HCT116 (cell line): ENCODE measurements around the gene HDHD5. TPM values are rescaled to one million over a fixed set of nuclear protein-coding genes. Genes with fewer than 3 reads are reported as not detected.
A peak's percentile ranks its signal among the peaks of the same experiment; 100 is the strongest.

Experiments used
- ATAC-seq: fragments of 200-7000 bp; cut with Tn5 transposase; 2 replicates; pipeline ENCODE4 v1.9.1; 2020; ENCODE audit warnings: mild to moderate bottlenecking, moderate library complexity
- BruUV-seq: library from RNA; stranded (reverse); fragments of 400-500 nt; replicated peaks from 2 replicates; lab custom pipeline; 2021; lab: Mats Ljungman, UMichigan
- CTCF ChIA-PET: fragments of 300-600 bp; sonication (Branson Sonifier 250); formaldehyde crosslinking; loops from one replicate; lab custom pipeline; 2021; ENCODE audit warnings: antibody characterized with exemption; lab: Charles Lee
- POLR2A ChIA-PET: fragments of 300-600, 350-600 bp; sonication (Branson Sonifier 250); formaldehyde crosslinking; loops from one replicate; lab custom pipeline; 2021; ENCODE audit warnings: antibody characterized with exemption; lab: Charles Lee
- RAD21 ChIA-PET, 2 experiments: fragments of 300-600 bp; sonication (Branson Sonifier 250); formaldehyde crosslinking; loops; one replicate each; lab custom pipeline; 2023; ENCODE audit warnings: low total read pairs in 2 of 2; ENCODE audit not compliant: uncharacterized antibody in 2 of 2, unreplicated experiment in 2 of 2, low non-redundant PET in 1 of 2; lab: Charles Lee
- DNase-seq: peaks from one replicate; pipeline ENCODE4 v3.0.0-alpha.2; 2010; ENCODE audit warnings: low read depth, low spot score
- H2AFZ ChIP-seq: fragments of 200-600 bp; shearing (Covaris generic), sonication (generic); 2 replicates; pipeline ENCODE4 v1.6.1; 2017; ENCODE audit warnings: low read depth, mixed run types, mixed read lengths, antibody characterized with exemption, low read length; ENCODE audit not compliant: poor library complexity, severe bottlenecking
- H3K27ac ChIP-seq: 2 replicates; pipeline ENCODE4 v1.5.1; 2012; ENCODE audit warnings: low read depth, low read length
- H3K27me3 ChIP-seq: fragments of 200-600 bp; sonication (generic); 2 replicates; pipeline ENCODE4 v1.6.1; 2016; ENCODE audit warnings: mixed run types, low read length, mixed read lengths; ENCODE audit not compliant: insufficient read depth
- H3K36me3 ChIP-seq, 2 experiments: fragments of 200-500 bp in 1 of 2; fragments of 200-600 bp in 1 of 2; sonication (Bioruptor generic) in 1 of 2; sonication (generic) in 1 of 2; 2 replicates each; pipeline versions ENCODE4 v1.5.1 to v1.6.1; 2014 to 2016; ENCODE audit warnings: low read length in 2 of 2, inconsistent platforms in 1 of 2, mixed read lengths in 1 of 2, mixed run types in 1 of 2; ENCODE audit not compliant: insufficient read depth in 2 of 2, control insufficient read depth in 1 of 2
- H3K4me1 ChIP-seq, 2 experiments: fragments of 200-600 bp in 1 of 2; sonication (generic) in 1 of 2; 2 replicates each; pipeline versions ENCODE4 v1.5.1 to v1.6.1; 2012 to 2017; ENCODE audit warnings: low read length in 2 of 2, inconsistent platforms in 1 of 2, mild to moderate bottlenecking in 1 of 2, mixed read lengths in 1 of 2, mixed run types in 1 of 2, moderate library complexity in 1 of 2; ENCODE audit not compliant: insufficient read depth in 2 of 2, control insufficient read depth in 1 of 2
- H3K4me2 ChIP-seq: fragments of 200-600 bp; sonication (generic); 2 replicates; pipeline ENCODE4 v1.6.1; 2017; ENCODE audit warnings: mixed run types, low read length, mixed read lengths
- H3K4me3 ChIP-seq, 2 experiments: fragments of 200-600 bp in 1 of 2; sonication (generic) in 1 of 2; replicated peaks in 1 of 2; 2 replicates each; pipeline ENCODE4 v1.5.1; 2011 to 2016; ENCODE audit warnings: low read length in 2 of 2, control low read depth in 1 of 2, low read depth in 1 of 2, mild to moderate bottlenecking in 1 of 2, mixed read lengths in 1 of 2, mixed run types in 1 of 2
- H3K79me2 ChIP-seq: fragments of 200-600 bp; sonication (generic); 2 replicates; pipeline ENCODE4 v1.6.1; 2017; ENCODE audit warnings: mild to moderate bottlenecking, mixed run types, low read length, moderate library complexity, mixed read lengths; ENCODE audit not compliant: insufficient read depth
- H3K9ac ChIP-seq: fragments of 200-600 bp; sonication (generic); 2 replicates; pipeline ENCODE4 v1.6.1; 2016; ENCODE audit warnings: low read length, mixed read lengths
- H3K9me2 ChIP-seq: fragments of 200-600 bp; sonication (generic), shearing (Covaris generic); 2 replicates; pipeline ENCODE4 v1.6.1; 2017; ENCODE audit warnings: mixed run types, mild to moderate bottlenecking, moderate library complexity; ENCODE audit not compliant: insufficient read depth
- H3K9me3 ChIP-seq, 2 experiments: fragments of 200-500 bp in 1 of 2; fragments of 200-600 bp in 1 of 2; sonication (Bioruptor generic) in 1 of 2; sonication (generic) in 1 of 2; 2 replicates each; pipeline ENCODE4 v1.6.1; 2014 to 2017; ENCODE audit warnings: low read length in 2 of 2, mixed read lengths in 2 of 2, inconsistent platforms in 1 of 2, low read depth in 1 of 2, mild to moderate bottlenecking in 1 of 2, mixed run types in 1 of 2, moderate library complexity in 1 of 2; ENCODE audit not compliant: control insufficient read depth in 1 of 2, insufficient read depth in 1 of 2
- H4K20me1 ChIP-seq: fragments of 200-600 bp; sonication (generic), shearing (Covaris generic); 2 replicates; pipeline ENCODE4 v1.6.1; 2017; ENCODE audit warnings: mixed run types, mild to moderate bottlenecking, moderate library complexity; ENCODE audit not compliant: insufficient read depth
- CBX3 ChIP-seq: IDR thresholded peaks from 2 replicates; pipeline ENCODE4 v1.6.1; 2012; ENCODE audit warnings: low read depth
- CEBPB ChIP-seq: IDR thresholded peaks from 2 replicates; pipeline ENCODE4 v1.6.1; 2012; ENCODE audit warnings: low read depth
- EGR1 ChIP-seq: IDR thresholded peaks from 2 replicates; pipeline ENCODE4 v1.6.1; 2012; ENCODE audit warnings: low read depth
- EZH2 ChIP-seq: fragments of 200-600 bp; sonication (generic); IDR thresholded peaks from 2 replicates; pipeline ENCODE4 v1.6.1; 2017; ENCODE audit warnings: antibody characterized with exemption, mixed run types
- FOSL1 ChIP-seq: IDR thresholded peaks from 2 replicates; pipeline ENCODE4 v1.6.1; 2012; ENCODE audit warnings: low read depth
- JUND ChIP-seq: IDR thresholded peaks from 2 replicates; pipeline ENCODE4 v1.6.1; 2012
- POLR2A ChIP-seq: IDR thresholded peaks from 2 replicates; pipeline ENCODE4 v1.7.0; 2011; ENCODE audit warnings: borderline replicate concordance; ENCODE audit not compliant: insufficient read depth, insufficient read length; ENCODE audit errors: extremely low read depth
- RAD21 ChIP-seq: IDR thresholded peaks from 2 replicates; pipeline ENCODE4 v1.6.1; 2012; ENCODE audit warnings: low read depth, mild to moderate bottlenecking
- SP1 ChIP-seq: IDR thresholded peaks from 2 replicates; pipeline ENCODE4 v1.6.1; 2012; ENCODE audit warnings: low read depth
- ZNF274 ChIP-seq: fragments of 200-500 bp; sonication (Bioruptor generic); IDR thresholded peaks from 2 replicates; pipeline ENCODE4 v1.6.1; 2014; ENCODE audit warnings: mild to moderate bottlenecking, low read depth, low read length, inconsistent platforms
- intact Hi-C: fragments of 100-400 bp; cut with micrococcal nuclease; formaldehyde crosslinking; loops from 2 replicates; pipeline ENCODE4 v1.10.0; 2022
- total RNA-seq: library from RNA; stranded (reverse); gene quantifications from one replicate; pipeline ENCODE4 v1.2.1, GENCODE V29; 2021; ENCODE audit not compliant: unreplicated experiment
- TF ChIP-seq, protein P1 (sequence below), 3 experiments: fragments of 200-600 bp in 1 of 3; sonication (generic) in 1 of 3; IDR thresholded peaks in 2 of 3; conservative IDR thresholded peaks in 1 of 3; 2 replicates each; pipeline ENCODE4 v1.5.1; 2012 to 2017; ENCODE audit warnings: low read depth in 2 of 3, low read length in 2 of 3, antibody characterized with exemption in 1 of 3, borderline replicate concordance in 1 of 3, control low read depth in 1 of 3, mild to moderate bottlenecking in 1 of 3, mixed read lengths in 1 of 3, mixed run types in 1 of 3, moderate library complexity in 1 of 3; ENCODE audit not compliant: insufficient read depth in 1 of 3
- TF ChIP-seq, protein P2 (sequence below): IDR thresholded peaks from 2 replicates; pipeline ENCODE4 v1.6.1; 2012; ENCODE audit warnings: low read depth

Gene HDHD5
- total RNA-seq, 1 experiment from 2014 or later, result 70.1 TPM

DNA sequence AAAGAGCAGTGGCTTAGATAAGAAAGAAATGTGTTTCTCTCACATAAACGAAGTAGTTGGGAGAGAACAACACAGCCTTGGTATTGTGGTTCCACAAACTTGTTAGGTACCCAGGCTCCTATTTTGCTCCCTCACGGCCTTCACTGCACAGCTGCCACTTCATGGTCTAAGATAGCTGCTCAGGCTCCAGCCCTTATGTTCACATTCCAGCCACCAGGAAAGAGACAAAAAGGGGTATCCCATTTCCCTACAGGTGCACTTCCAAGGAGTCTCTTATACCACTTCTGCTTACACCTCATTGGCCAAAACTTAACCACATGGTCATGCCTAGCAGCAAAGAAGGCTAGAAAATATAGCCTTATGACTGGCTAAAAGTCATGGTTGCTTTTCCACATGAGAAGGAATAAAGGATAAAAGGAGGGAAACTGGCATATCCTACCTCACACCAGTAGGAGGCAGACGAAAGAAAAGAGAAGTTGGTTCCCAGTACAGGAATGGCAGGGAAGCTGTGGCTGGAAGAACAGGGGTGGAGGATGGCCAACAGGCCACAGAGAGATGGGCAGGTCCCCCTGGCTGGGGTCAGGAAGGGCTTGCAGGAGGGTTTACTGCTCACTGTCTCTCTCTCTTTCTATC, 5.4 kb upstream of the HDHD5 start:
- no peak overlapping the region for H3K9ac ChIP-seq
- peaks cover 6% of the 10 kb centered on the region; the same call in 1 of the 2 replicates for H3K79me2 ChIP-seq
- intact Hi-C loops, result no loop called here
- RAD21 ChIA-PET, result no interaction called here
- CTCF ChIA-PET, result interaction anchor here (2.2 to 11.1 kb wide), 2 partner anchors 9 to 337 kb away, joined by 15 to 125 read pairs; no protein-coding TSS in a partner anchor
- POLR2A ChIA-PET, result no interaction called here
- no peaks in the 10 kb centered on the region for H3K9me2 ChIP-seq
- DNase-seq (peak; percentile 37), ATAC-seq (peak; percentile 63)
- H3K4me2 ChIP-seq, result no peak overlapping the region
- H3K27ac ChIP-seq, result no peak overlapping the region
- no peaks in the 10 kb centered on the region for H3K36me3 ChIP-seq
- H2AFZ ChIP-seq, result no peak overlapping the region
- H3K27me3 ChIP-seq, result no peaks in the 10 kb centered on the region
- no peaks in the 10 kb centered on the region for H3K9me3 ChIP-seq
- peaks cover 9 to 10% of the 10 kb centered on the region in 2 experiments; a peak in 3 of 4 replicates for H3K4me1 ChIP-seq
- no TSS peak for BruUV-seq
- no peak overlapping the region for H3K4me3 ChIP-seq
- no peak for TF ChIP-seq POLR2A
- TF ChIP-seq SP1, result no peak
- TF ChIP-seq RAD21, result no peak
- no peak for TF ChIP-seq FOSL1
- TF ChIP-seq CEBPB, result no peak
- TF ChIP-seq, protein P1, sequence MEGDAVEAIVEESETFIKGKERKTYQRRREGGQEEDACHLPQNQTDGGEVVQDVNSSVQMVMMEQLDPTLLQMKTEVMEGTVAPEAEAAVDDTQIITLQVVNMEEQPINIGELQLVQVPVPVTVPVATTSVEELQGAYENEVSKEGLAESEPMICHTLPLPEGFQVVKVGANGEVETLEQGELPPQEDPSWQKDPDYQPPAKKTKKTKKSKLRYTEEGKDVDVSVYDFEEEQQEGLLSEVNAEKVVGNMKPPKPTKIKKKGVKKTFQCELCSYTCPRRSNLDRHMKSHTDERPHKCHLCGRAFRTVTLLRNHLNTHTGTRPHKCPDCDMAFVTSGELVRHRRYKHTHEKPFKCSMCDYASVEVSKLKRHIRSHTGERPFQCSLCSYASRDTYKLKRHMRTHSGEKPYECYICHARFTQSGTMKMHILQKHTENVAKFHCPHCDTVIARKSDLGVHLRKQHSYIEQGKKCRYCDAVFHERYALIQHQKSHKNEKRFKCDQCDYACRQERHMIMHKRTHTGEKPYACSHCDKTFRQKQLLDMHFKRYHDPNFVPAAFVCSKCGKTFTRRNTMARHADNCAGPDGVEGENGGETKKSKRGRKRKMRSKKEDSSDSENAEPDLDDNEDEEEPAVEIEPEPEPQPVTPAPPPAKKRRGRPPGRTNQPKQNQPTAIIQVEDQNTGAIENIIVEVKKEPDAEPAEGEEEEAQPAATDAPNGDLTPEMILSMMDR (IDR thresholded peaks at IDR 0.05 in 2 of 3, conservative IDR thresholded peaks at IDR 0.05 in 1 of 3; ENCODE audit: borderline replicate concordance in 1 of 3, insufficient read depth in 1 of 3, low read depth in 2 of 3, low read length in 2 of 3), result peak; percentile 33 to 69 (median 47); a peak in 5 of 6 replicates
- TF ChIP-seq CBX3, result no peak
- no peaks in the 10 kb centered on the region for H4K20me1 ChIP-seq

DNA sequence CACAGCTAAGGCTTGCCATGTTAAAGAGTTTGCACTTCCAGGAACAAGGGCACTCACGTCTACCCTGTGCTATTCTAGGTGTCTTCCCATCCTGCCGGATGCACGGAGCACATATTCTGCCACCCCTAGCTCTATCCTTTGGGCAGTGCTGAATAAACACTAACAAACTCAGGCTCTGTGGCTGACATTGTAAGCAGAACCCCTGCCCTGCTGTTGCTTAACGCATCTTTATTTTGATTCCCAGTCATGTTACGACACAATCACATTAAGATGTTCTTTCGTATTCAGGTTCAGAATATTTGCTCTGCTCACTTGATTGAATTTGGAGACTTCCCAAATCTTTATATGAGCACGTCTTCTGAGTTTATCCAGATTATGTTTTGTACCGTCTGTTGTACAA, 3.7 kb upstream of the HDHD5 start:
- Histone ChIP-seq H3K36me3 (0 out of 4 replicates have a peak, but pooled peaks cover 0 to 2% of the 10 kb centered on the region in 2 experiments), H3K9me2 (no peaks in the 10 kb centered on the region), H3K27ac (no peak overlapping the region), H3K79me2 (peaks cover 15% of the 10 kb centered on the region), H3K9me3 (no peaks in the 10 kb centered on the region), H2AFZ (no peak overlapping the region), H3K4me2 (no peak overlapping the region), H4K20me1 (no peaks in the 10 kb centered on the region), H3K27me3 (no peaks in the 10 kb centered on the region), H3K9ac (no peak overlapping the region), H3K4me3 (no peak overlapping the region), H3K4me1 (peaks cover 13 to 22% of the 10 kb centered on the region in 2 experiments)
- ChIA-PET POLR2A (interaction anchor here (1.8 kb wide), 1 partner anchor 9 kb away, joined by 7 read pairs; no protein-coding TSS in a partner anchor), RAD21 (no interaction called here), CTCF (interaction anchor here (11.1 kb wide), 1 partner anchor 10 kb away, joined by 125 read pairs; no protein-coding TSS in a partner anchor)
- intact Hi-C loops, result no loop called here
- DNase-seq (no peak), ATAC-seq (no peak)
- BruUV-seq, result no TSS peak
- TF ChIP-seq EGR1, result no peak
- TF ChIP-seq, protein P2, sequence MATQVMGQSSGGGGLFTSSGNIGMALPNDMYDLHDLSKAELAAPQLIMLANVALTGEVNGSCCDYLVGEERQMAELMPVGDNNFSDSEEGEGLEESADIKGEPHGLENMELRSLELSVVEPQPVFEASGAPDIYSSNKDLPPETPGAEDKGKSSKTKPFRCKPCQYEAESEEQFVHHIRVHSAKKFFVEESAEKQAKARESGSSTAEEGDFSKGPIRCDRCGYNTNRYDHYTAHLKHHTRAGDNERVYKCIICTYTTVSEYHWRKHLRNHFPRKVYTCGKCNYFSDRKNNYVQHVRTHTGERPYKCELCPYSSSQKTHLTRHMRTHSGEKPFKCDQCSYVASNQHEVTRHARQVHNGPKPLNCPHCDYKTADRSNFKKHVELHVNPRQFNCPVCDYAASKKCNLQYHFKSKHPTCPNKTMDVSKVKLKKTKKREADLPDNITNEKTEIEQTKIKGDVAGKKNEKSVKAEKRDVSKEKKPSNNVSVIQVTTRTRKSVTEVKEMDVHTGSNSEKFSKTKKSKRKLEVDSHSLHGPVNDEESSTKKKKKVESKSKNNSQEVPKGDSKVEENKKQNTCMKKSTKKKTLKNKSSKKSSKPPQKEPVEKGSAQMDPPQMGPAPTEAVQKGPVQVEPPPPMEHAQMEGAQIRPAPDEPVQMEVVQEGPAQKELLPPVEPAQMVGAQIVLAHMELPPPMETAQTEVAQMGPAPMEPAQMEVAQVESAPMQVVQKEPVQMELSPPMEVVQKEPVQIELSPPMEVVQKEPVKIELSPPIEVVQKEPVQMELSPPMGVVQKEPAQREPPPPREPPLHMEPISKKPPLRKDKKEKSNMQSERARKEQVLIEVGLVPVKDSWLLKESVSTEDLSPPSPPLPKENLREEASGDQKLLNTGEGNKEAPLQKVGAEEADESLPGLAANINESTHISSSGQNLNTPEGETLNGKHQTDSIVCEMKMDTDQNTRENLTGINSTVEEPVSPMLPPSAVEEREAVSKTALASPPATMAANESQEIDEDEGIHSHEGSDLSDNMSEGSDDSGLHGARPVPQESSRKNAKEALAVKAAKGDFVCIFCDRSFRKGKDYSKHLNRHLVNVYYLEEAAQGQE, result no peak
- TF ChIP-seq JUND, result no peak
- no peak for TF ChIP-seq ZNF274
- TF ChIP-seq EZH2, result no peak
